ENCODE data around the gene GJA9. TPM values are rescaled to one million over a fixed set of nuclear protein-coding genes. Genes with fewer than 3 reads are reported as not detected.

GJA9 gene
- polyA plus RNA-seq (2013): not detected in 2 replicates

DNA sequence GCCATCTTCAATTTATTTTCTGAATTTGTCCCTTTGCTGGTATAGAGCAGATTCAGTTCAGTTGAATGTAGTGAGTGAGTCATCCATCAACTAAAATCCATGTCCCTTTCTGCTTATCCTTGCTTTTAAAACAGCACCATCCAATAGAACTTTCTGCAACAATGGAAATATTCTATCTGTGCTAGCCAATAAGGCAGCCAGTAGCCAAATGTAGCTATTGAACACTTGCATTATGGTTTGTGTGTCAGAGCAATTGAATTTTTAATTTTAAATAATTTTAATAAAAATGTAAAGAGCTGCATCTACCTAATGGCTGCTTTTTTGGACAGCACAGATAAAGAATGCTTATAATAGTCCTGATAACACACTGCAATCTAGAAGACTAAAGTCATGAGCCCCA lies at the start of gene GJA9:
GJA9 (minus strand) TSS at position 101 of the 400 bp plus-strand sequence. CDS start 5,489 bp downstream, outside the sequence.
- H3K9me3 ChIP-seq (ENCODE audit: insufficient read depth, low read depth, low read length): no peaks in the 10 kb centered on the region
- no peak within 1 kb of the TSS for H4K12ac ChIP-seq (ENCODE audit: low read depth, low read length)
- no peak for DNase-seq
- no peaks in the 10 kb centered on the region for H3K27me3 ChIP-seq (ENCODE audit: insufficient read depth, low read length)
- H2BK120ac ChIP-seq (ENCODE audit: insufficient read depth, low read length, poor library complexity): no peak within 1 kb of the TSS
- H2BK5ac ChIP-seq (ENCODE audit: low read depth, low read length, poor library complexity): no peak within 1 kb of the TSS
- H2AK5ac ChIP-seq (ENCODE audit: low read length): no peak within 1 kb of the TSS
- H4K8ac ChIP-seq (ENCODE audit: low read depth, low read length): no peak within 1 kb of the TSS
- H3K4me2 ChIP-seq (ENCODE audit: low read length): no peak within 1 kb of the TSS
- no peak within 1 kb of the TSS for H2BK12ac ChIP-seq (ENCODE audit: low read length)
- no peaks in the 10 kb centered on the region for H3K4me1 ChIP-seq (ENCODE audit: control insufficient read depth in 1 of 2, insufficient read depth in 2 of 2, low read length in 2 of 2)
- no peak within 1 kb of the TSS for H3K4ac ChIP-seq (ENCODE audit: low read depth, low read length)
- H3K4me3 ChIP-seq (ENCODE audit: low read depth, low read length): no peak within 1 kb of the TSS
- no peaks in the 10 kb centered on the region for H3K36me3 ChIP-seq (ENCODE audit: control insufficient read depth in 1 of 2, insufficient read depth in 2 of 2, low read length in 2 of 2)
- H3K23ac ChIP-seq (ENCODE audit: low read length): no peak within 1 kb of the TSS
- H4K91ac ChIP-seq (ENCODE audit: low read depth, low read length): no peak within 1 kb of the TSS
- no peaks in the 10 kb centered on the region for H3K79me1 ChIP-seq (ENCODE audit: low read length)
- no peaks in the 10 kb centered on the region for H3K79me2 ChIP-seq (ENCODE audit: control insufficient read depth, insufficient read depth, low read length, poor library complexity)
- no peak within 1 kb of the TSS for H2AFZ ChIP-seq (ENCODE audit: insufficient read depth, low read length, poor library complexity)
- H3K18ac ChIP-seq (ENCODE audit: low read length): no peak within 1 kb of the TSS
- H3K14ac ChIP-seq (ENCODE audit: low read length): no peak within 1 kb of the TSS
- H3K9ac ChIP-seq (ENCODE audit: low read length): no peak within 1 kb of the TSS
- no peak within 1 kb of the TSS for H3K27ac ChIP-seq (ENCODE audit: low read depth, low read length)

DNA sequence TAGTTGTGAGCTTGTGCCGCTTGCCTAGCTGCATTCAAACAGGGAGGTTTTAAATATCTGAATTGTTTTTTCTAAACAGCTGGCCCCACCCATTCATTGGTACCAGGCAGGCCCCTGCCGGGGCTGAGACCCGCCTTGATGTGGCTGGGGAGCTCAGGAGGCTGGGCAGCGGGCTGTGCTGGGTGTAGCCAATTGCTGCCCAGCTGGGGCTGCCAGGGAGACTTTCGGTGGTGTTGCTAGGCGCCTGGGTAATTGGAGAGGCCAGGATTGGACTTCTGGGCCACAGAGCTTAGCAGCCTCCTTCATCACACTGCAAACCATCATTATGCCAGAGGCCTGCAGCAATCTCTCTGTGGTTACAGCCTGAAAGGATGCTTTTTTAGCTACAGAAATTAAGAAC lies 48.1 kb upstream of the GJA9 start:
- H3K79me2 ChIP-seq (ENCODE audit: control insufficient read depth, insufficient read depth, low read length, poor library complexity): no peaks in the 10 kb centered on the region
- no peak overlapping the region for H2BK12ac ChIP-seq (ENCODE audit: low read length)
- no peak overlapping the region for H4K12ac ChIP-seq (ENCODE audit: low read depth, low read length)
- no peak overlapping the region for H3K9ac ChIP-seq (ENCODE audit: low read length)
- H3K4me2 ChIP-seq (ENCODE audit: low read length): no peak overlapping the region
- WGBS (ENCODE audit: extremely low coverage, insufficient coverage, insufficient read length): no CpG with 5 or more reads among the region's 6 CpGs
- DNase-seq: no peak
- H2BK5ac ChIP-seq (ENCODE audit: low read depth, low read length, poor library complexity): no peak overlapping the region
- H3K79me1 ChIP-seq (ENCODE audit: low read length): no peaks in the 10 kb centered on the region
- H2BK120ac ChIP-seq (ENCODE audit: insufficient read depth, low read length, poor library complexity): no peak overlapping the region
- no peaks in the 10 kb centered on the region for H3K4me1 ChIP-seq (ENCODE audit: control insufficient read depth in 1 of 2, insufficient read depth in 2 of 2, low read length in 2 of 2)
- H3K27ac ChIP-seq (ENCODE audit: low read depth, low read length): no peak overlapping the region
- peaks cover 2% of the 10 kb centered on the region for H3K9me3 ChIP-seq (ENCODE audit: insufficient read depth, low read depth, low read length)
- H3K36me3 ChIP-seq (ENCODE audit: control insufficient read depth in 1 of 2, insufficient read depth in 2 of 2, low read length in 2 of 2): no peaks in the 10 kb centered on the region
- H3K27me3 ChIP-seq (ENCODE audit: insufficient read depth, low read length): no peaks in the 10 kb centered on the region
- no peak overlapping the region for H3K23ac ChIP-seq (ENCODE audit: low read length)
- H3K14ac ChIP-seq (ENCODE audit: low read length): no peak overlapping the region
- H2AFZ ChIP-seq (ENCODE audit: insufficient read depth, low read length, poor library complexity): no peak overlapping the region
- no peak overlapping the region for H3K18ac ChIP-seq (ENCODE audit: low read length)
- H3K4me3 ChIP-seq (ENCODE audit: low read depth, low read length): no peak overlapping the region
- no peak overlapping the region for H4K8ac ChIP-seq (ENCODE audit: low read depth, low read length)
- H3K4ac ChIP-seq (ENCODE audit: low read depth, low read length): no peak overlapping the region
- no peak overlapping the region for H4K91ac ChIP-seq (ENCODE audit: low read depth, low read length)
- H2AK5ac ChIP-seq (ENCODE audit: low read length): no peak overlapping the region

DNA sequence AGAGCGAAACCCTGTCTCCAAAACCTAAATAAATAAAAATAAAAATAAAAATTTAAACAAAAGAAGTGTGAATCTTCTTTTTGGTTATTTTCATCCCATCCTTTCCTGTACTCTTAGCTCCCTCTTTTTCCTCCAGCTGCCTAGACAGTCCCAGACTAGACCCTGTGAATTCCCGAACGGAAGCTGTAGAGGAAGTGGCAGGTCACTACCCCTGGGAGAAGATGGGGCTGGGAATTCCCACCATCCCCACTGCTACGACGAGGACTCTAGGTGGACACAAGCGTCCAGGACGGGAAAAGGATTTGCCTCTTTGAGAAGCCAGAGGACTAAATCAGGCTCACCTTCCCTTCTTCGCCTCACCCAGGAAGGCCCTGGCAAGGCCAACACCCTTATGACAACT lies 47.7 kb upstream of the GJA9 start:
- H4K8ac ChIP-seq (ENCODE audit: low read depth, low read length): no peak overlapping the region
- H3K79me2 ChIP-seq (ENCODE audit: control insufficient read depth, insufficient read depth, low read length, poor library complexity): no peaks in the 10 kb centered on the region
- H3K79me1 ChIP-seq (ENCODE audit: low read length): no peaks in the 10 kb centered on the region
- H2BK12ac ChIP-seq (ENCODE audit: low read length): no peak overlapping the region
- H3K18ac ChIP-seq (ENCODE audit: low read length): no peak overlapping the region
- no CpG with 5 or more reads among the region's 8 CpGs for WGBS (ENCODE audit: extremely low coverage, insufficient coverage, insufficient read length)
- peaks cover 2% of the 10 kb centered on the region for H3K9me3 ChIP-seq (ENCODE audit: insufficient read depth, low read depth, low read length)
- no peak overlapping the region for H3K14ac ChIP-seq (ENCODE audit: low read length)
- H4K12ac ChIP-seq (ENCODE audit: low read depth, low read length): no peak overlapping the region
- H3K23ac ChIP-seq (ENCODE audit: low read length): no peak overlapping the region
- H3K9ac ChIP-seq (ENCODE audit: low read length): no peak overlapping the region
- no peak overlapping the region for H3K4me3 ChIP-seq (ENCODE audit: low read depth, low read length)
- no peak overlapping the region for H2AFZ ChIP-seq (ENCODE audit: insufficient read depth, low read length, poor library complexity)
- no peaks in the 10 kb centered on the region for H3K27me3 ChIP-seq (ENCODE audit: insufficient read depth, low read length)
- DNase-seq: no peak
- H2BK5ac ChIP-seq (ENCODE audit: low read depth, low read length, poor library complexity): no peak overlapping the region
- no peaks in the 10 kb centered on the region for H3K36me3 ChIP-seq (ENCODE audit: control insufficient read depth in 1 of 2, insufficient read depth in 2 of 2, low read length in 2 of 2)
- no peak overlapping the region for H3K4me2 ChIP-seq (ENCODE audit: low read length)
- H2BK120ac ChIP-seq (ENCODE audit: insufficient read depth, low read length, poor library complexity): no peak overlapping the region
- no peak overlapping the region for H4K91ac ChIP-seq (ENCODE audit: low read depth, low read length)
- no peak overlapping the region for H3K27ac ChIP-seq (ENCODE audit: low read depth, low read length)
- no peaks in the 10 kb centered on the region for H3K4me1 ChIP-seq (ENCODE audit: control insufficient read depth in 1 of 2, insufficient read depth in 2 of 2, low read length in 2 of 2)
- H3K4ac ChIP-seq (ENCODE audit: low read depth, low read length): no peak overlapping the region
- H2AK5ac ChIP-seq (ENCODE audit: low read length): no peak overlapping the region

DNA sequence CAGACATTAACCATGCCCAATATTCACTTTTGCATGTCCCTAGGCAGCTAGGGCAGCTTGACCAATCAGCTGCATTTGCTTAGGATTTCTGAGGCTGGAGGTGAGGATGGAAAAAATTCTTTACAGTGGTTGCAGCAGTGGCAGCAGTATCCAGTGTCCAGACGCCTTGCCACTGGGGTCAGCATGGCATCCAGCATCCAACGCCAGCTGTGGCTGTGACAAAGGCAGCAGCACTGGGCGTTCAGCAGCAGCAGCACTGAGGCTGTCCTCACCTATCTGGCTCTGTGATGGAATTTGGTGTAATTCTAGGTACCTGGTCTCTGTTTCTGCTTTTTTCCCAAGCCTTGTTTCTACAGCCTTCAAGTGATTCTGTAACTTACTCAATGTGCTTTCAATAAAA lies 44.7 kb upstream of the GJA9 start:
- Histone ChIP-seq H3K18ac (ENCODE audit: low read length) (no peak overlapping the region), H3K4me2 (ENCODE audit: low read length) (no peak overlapping the region), H4K12ac (ENCODE audit: low read depth, low read length) (no peak overlapping the region), H2BK5ac (ENCODE audit: low read depth, low read length, poor library complexity) (no peak overlapping the region), H3K9me3 (ENCODE audit: insufficient read depth, low read depth, low read length) (peaks cover 2% of the 10 kb centered on the region), H2BK12ac (ENCODE audit: low read length) (no peak overlapping the region), H3K27ac (ENCODE audit: low read depth, low read length) (no peak overlapping the region), H2AFZ (ENCODE audit: insufficient read depth, low read length, poor library complexity) (no peak overlapping the region), H3K23ac (ENCODE audit: low read length) (no peak overlapping the region), H3K27me3 (ENCODE audit: insufficient read depth, low read length) (no peaks in the 10 kb centered on the region), H2BK120ac (ENCODE audit: insufficient read depth, low read length, poor library complexity) (no peak overlapping the region), H2AK5ac (ENCODE audit: low read length) (no peak overlapping the region), H3K4me3 (ENCODE audit: low read depth, low read length) (no peak overlapping the region), H4K91ac (ENCODE audit: low read depth, low read length) (no peak overlapping the region), H3K14ac (ENCODE audit: low read length) (no peak overlapping the region), H3K36me3 (ENCODE audit: control insufficient read depth in 1 of 2, insufficient read depth in 2 of 2, low read length in 2 of 2) (no peaks in the 10 kb centered on the region), H3K79me1 (ENCODE audit: low read length) (no peaks in the 10 kb centered on the region), H3K4me1 (ENCODE audit: control insufficient read depth in 1 of 2, insufficient read depth in 2 of 2, low read length in 2 of 2) (no peaks in the 10 kb centered on the region), H3K4ac (ENCODE audit: low read depth, low read length) (no peak overlapping the region), H4K8ac (ENCODE audit: low read depth, low read length) (no peak overlapping the region), H3K9ac (ENCODE audit: low read length) (no peak overlapping the region), H3K79me2 (ENCODE audit: control insufficient read depth, insufficient read depth, low read length, poor library complexity) (no peaks in the 10 kb centered on the region)
- no peak for DNase-seq
- WGBS (ENCODE audit: extremely low coverage, insufficient coverage, insufficient read length): no CpG with 5 or more reads among the region's 3 CpGs

All from trophoblast cell (in vitro differentiated cells and primary cell).